NCI-H1930 (cell line): ENCODE measurements around the gene TMEM247.

Experiments
- DNase-seq, 2 experiments: peaks; one replicate each; lab custom pipeline; 2025; lab: John Stamatoyannopoulos, UW

The TMEM247 gene

DNA sequence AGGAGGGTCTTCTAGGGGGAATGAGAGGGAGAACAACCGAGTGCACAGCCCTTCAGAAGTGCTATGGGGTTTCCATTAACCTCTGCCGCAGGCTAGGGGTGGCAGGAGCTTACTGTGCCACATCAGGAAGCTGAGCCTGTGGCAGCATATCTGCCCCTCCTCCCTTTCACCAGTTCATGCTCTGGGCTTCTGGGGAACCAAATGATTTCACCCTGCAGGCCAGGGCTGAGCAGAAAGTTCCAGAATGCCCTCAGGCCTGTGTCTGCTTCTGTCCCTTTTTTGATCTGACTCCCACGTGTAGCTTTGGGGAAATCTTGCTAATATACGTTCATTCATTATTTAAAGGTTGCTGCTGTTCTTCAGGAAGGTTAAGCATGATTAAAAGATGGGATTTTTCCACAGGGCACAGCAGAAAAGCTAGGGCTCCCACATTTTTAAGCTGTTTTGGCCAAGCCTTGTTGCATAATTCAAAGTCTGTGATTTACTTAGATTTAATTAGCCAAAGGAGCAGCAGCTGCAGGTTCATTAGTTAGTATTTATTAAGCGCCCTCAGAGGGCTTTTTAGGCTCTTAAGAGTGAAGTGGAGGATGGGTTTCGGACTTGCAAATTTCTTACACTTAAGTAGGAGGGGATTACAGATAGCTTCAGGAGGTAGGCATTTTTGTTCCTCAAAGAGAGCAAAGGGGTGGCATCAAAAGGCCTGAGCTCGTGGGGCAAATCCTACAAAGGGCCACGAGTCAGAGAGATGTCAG is 10.2 kb downstream of the TMEM247 start:
- DNase-seq = no peak

DNA sequence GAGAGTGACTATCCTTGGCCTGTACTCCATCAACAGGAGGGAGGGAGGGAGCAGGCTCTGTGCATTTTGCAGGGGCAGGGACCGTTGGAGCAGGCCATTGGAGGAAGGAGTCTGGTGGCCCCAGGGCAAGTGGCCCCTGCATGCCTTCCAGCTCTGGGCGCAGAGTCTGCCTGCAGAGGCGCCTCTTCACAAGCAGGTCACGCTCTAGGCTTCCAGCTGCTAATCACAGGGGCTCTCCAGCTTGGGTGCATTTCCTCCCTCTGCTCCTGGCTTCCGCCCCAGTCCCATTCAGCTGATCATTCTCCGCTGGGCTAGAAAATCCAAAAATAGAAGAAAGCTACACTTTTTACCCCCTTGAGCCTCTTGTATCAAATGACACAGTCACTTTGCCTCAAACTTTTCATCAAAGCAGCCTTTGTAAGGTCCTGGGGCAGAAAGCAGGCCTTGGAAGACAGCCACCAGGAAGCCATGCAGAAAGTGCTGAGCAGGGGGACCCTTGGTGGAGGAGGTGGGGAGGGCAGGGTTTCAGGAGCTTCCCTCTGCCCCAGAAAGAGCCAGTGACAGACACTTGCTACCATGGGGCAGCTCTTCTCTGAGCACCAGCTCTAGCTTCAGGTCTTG is 11.3 kb downstream of the TMEM247 start:
- no peak for DNase-seq

DNA sequence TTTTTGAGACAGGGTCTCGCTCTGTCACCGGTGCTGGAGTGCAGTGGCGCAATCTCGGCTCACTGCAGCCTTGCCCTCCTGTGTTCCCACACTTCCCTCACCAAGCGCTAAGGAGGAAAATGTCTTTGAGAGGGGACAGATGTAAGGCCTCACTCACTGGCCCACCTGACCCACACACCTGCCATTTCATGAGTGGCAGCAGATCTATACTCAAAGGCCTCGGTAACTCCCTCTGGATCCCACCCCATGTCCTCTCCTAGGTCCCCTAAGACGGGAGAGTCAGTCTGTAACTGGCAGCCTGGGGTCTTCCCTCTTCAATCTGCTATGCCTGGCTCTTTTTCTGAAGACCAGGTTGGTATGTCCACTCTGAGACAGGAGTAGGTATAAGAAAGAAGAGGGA is 12.9 kb downstream of the TMEM247 start:
- DNase-seq = no peak

DNA sequence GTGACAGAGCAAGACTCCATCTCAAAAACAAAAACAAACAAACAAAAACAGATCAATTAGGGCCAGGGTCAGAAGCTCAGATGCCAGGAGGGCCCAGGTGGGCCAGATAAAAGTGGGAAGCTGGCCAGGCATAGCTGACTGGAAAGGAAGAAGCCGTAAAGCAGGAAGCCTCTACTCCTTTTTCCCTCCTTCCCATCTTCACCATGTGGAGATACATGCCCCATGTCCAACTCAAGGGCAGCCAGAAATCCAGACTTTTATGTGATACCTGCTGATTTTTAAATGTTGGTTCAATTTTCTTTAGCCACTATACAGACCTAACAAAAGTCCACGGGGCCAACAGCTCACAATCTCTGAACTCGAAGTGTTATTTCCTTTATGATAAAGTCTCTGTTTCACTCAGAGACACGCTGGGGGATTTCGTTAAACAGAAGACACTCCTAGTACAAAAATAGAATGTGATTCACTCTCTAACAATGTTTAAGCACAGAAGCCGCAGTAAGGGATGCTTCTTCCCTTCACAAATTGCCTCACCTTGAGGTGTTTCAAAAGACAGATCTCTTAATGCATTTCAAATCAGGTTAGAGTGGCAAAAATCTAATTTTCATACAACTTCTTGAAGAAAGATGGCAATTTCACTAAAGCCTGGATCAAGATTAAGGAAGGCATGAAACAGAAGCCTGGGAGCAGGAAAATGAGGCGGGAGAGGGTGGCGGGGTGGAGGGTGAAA is 14.0 kb downstream of the TMEM247 start:
- DNase-seq = no peak

DNA sequence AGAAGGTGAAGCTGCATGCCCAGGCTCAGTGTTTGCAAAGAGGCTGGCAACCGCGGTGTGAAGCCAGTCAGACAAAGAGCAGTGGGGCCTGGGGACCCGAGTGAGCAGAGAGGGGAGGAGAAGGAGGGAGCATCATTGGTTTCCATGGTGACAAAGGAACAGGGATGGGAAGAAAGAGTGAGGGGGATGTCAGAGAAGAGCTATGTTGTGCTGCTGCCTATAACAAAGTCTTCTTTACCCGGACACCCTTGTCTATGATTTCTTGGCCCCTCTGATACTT is 14.5 kb downstream of the TMEM247 start:
- DNase-seq = no peak

DNA sequence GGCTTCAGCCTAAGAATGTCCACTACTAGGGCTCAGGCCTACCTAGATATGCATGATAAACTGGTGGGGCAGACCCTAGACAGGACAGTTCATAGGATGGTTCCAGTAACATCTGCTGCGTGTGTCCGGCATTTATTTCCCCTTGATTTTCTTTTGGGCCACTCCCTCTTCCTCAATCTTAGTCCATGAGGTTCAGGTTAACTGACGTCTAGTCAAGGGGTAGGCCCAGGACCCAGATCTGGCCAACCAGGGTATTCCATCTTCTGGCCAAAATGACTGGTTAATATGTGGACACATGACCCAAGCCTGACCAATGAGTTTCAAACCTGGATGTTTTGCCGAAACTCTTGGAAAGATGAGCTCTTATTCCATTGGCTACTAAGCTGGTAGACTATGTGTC is 15.2 kb downstream of the TMEM247 start:
- DNase-seq = no peak

DNA sequence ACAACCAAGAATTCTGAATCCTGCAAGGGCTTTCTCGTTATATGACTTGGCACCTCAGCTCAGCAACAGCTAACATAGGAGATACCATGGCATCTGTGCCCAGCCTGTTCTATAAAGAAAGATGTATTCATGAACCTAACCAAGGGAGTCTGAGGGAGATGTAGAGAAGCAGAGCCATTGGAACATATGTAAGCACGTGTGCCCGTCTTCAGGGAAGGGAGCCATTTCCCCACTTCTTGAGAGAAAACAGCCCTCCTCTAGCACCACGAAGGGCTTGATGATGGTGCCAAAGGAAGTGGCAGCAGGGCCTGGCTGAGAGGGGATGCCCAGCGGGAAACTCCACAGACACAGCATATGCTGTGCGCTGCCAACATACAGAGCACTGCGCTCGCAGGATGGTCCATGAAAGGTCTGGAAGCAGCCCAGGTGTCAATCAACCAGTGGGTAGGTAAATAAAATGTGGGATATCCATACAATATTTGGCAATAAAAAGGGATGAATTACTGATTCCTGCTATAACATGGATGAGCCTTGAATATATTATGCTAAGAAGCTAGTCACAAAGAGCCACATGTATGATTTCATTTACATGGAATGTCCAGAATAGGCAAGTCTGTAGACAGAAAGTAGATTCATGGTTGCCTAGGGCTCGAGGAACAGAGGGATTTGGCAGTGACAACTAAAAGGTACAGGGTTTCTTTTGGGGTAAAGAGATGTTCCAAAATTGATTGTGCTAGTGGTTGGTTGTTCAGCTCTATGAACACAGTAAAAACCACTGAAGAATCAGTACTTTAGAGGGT is 16.1 kb downstream of the TMEM247 start:
- no peak for DNase-seq

DNA sequence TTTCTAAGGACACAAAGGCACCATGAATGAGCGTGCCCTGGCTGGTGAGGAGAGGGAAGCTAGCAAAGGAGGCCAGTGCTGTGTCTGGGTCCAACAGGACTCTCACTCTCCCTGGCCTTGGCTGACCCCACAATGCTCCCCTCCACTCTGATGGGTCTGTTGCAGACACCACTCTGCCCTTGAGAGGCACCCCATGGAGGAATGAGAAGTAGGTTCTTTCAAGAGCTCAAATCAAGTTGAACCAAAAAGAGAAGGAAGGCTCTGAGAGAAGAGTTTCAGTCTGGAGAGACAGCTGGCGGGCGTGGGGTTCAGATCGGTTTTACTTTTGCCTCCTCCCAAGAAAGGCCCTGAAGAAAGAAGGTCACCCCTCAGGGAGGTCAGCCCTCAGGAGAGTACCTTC is 18.4 kb downstream of the TMEM247 start:
- DNase-seq = no peak

DNA sequence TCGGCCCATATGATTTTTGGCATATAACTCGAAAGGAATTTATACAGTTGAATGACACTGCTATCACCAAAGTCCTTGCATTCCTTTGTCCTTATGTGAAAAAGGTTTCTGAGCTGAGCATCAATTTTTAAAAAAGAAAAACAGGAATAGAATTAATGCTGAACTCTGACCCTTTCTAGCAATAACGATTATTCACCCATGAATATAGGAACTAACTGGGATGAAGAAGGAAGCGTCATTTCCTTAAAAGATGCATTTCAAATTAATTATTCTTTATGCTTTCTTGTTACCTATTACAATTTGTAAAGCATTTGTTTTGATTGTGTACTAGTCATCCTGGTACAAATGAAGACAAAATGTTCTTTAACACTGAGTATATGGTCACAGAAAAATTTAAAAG is 19.3 kb downstream of the TMEM247 start:
- no peak for DNase-seq

DNA sequence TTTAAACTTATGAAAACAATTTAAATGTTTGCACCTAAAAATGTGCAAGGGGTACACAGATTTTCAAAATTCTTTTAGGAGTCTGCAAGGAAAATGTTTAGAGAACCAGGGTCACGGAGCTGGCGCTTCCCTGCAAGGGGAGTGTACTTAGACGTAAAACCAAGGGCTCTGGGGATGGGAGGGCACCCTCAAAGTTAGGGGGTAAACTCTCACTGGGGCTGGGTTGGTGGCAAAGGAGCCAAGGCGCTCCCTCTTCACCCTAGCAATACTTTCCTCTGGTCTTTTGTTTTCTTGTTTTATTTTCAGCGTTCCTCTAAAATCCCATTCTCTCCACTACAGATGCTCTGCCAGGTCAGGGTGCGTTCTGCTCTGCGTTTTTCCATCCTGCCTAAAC is 20.0 kb downstream of the TMEM247 start:
- DNase-seq = no peak

DNA sequence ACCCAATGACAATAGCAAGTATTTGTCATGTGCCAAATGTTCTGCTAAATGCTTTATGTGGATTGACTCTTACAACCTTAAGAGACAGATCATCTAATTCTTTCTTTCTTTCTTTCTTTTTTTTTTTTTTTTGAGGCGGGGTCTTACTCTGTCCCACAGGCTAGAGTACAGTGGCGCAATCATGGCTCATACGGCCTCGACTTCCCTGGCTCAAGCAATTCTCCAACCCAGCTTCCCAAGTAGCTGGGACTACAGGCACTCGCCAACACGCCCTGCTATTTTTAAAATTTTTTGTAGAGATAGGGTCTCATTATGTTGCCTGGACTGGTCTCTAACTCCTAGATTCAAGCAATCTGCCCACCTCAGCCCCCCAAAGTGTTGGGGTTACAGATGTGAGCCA is 21.4 kb downstream of the TMEM247 start:
- DNase-seq = no peak

DNA sequence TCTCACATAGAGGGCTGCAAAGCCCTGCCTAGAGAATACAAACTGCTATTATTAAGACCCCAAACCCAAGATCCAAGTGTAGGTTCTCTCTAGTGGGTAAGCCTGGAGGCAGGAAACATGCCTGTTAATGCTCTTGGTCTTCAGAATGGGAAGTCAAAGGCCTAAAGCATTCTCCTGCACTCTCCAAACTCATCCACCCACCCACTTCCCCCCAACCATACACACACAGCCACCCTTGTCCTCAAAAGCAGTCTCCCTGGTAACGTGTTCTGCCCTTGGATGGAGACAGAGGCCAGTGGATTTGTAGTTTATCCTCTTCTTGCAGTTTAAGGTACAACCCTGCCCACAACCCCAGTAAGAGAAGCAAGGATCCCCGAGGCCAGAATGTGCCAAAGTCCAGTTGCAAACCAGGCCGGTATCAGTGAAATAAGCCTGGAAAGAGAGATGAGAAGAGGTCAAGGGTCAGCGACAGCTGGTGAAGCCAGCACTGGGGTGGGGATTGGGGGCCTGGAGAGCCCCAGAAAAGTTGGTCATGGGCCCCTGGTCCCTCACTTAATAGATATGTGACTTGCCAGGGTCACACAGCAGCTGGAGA is 23.0 kb downstream of the TMEM247 start:
- no peak for DNase-seq

DNA sequence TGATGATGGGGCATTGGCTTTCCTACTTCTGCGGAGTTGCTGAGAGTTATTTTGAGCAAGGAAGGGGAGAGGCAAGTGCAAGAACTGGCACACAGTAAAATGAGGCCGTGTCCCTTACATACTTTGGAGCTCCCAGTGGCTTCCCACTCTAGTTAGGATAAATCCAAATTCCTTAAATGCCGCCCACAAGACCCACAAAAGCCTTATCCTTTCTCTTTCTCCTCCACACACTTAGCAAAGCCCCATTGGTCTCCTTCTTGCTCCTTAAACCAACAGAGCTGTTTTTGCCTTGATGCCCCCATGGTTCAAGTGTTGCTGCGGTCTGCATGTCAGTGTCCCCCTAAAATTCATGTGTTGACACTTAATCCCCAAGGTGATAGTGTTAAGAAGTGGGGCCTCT is 24.3 kb downstream of the TMEM247 start:
- no peak for DNase-seq

DNA sequence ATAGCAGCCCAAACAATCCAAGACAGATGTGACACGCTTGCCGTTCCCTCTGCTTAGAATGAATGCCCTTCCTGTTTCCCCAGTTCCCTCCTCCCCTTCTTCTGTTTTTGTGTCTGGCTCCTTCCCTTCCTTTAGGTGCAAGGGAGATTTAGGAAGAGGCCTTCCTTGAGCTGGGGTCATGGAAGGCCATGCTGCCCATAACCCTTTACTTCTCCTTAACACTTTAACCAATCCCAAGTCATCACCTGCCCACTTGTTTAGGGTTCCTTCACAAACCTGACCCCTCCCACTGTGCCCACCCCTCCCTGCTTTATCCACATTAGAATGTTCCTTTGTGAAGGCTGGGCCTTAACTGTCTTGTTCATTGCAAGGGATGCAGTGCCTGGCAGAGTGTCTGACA is 24.9 kb downstream of the TMEM247 start:
- no peak for DNase-seq

DNA sequence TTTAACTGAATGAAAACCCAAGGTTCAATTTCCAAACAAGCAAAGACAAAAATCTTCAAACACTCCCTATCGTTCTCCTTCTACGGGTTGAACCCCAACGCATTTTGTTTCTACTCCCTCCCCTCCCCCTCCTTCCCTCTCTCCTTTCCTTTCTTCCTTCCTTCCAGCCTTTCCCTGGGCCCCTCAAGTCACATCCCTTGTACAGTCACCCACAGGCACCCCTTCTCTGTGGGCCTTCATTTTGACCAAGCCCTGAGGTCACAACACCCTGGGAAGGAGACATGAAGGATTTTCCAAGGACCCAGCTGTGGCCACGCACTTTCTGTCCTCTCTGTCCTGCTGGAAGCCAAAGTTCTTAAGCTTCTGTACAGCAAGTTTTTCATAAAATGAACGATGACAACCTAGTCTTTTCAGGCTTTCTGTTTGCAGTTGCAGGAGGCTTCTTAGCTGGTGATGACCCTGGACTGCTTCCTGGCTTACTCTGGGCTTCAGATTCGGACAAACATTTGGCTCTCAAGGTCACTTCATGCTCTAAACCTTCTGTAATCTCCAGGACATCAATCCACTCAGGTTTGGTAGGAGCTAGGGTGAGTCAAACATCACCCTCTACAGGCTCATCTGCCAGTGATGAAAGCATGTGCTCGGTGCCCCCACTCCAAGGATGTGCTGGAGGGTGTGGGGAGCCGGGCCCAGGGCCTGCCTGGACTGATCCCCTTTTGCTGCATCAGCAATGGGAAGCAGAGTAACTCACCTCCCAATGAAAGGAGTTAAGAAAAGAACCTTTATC is 25.5 kb downstream of the TMEM247 start:
- DNase-seq = no peak

DNA sequence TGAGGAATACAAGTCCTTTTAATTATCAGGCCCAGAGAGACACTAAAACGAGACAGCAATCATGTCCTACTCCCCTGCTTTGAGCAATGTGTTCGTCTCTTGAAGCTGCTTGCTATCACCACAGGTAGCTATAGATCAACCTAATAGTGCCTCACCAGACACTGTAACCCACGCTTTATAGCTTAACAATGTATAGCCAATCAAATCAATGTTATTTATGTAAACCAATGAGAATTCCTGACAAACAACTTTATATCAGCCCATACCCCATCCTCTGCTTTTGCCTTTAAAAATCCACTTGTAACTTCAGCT is 26.1 kb downstream of the TMEM247 start:
- no peak for DNase-seq

DNA sequence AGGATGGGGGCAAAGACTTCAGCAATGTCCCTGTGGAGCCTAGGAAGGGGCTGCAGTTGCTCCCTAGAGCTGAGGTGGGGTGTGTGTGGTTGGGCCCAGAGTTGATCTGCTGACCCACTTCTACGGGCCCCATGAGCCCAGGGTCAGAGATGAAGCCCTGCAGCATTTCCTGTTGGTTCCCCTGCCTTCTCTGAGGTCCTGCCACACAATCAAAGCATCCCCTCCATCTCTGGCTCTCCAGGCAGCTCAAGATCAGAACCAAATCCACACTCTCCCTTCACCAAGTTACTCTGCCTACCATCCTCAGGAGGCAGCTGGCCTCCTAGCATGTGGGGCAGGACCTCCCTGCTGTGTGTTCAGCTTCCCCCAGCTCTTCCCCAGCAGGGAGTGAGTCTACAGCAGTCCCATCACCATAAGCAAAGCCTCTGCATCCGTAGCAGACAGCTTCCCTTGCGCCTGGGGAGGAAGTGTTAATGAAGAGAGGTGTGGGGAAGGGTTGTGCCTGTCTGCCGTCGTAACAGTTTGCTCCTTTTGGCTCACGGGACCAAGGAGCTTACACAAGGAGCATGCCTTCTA is 26.9 kb downstream of the TMEM247 start:
- DNase-seq = no peak

DNA sequence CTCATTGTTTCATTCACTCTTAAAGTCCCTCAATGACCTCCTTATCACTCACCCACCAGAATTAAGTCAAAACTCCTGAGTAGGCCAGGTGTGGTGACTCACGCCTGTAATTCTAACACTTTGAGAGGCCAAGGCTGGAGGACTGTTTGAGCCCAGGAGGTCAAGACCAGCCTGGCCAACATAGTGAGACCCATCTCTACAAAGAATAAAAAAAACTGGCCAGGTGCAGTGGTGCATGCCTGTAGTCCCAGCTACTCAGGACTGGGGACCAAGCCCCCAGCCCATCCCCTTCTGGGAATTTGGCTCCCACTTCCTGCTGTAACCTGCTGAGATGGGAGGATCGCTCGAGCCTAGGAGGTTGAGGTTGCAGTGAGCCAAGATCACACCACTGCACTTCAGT is 28.9 kb downstream of the TMEM247 start:
- no peak for DNase-seq

DNA sequence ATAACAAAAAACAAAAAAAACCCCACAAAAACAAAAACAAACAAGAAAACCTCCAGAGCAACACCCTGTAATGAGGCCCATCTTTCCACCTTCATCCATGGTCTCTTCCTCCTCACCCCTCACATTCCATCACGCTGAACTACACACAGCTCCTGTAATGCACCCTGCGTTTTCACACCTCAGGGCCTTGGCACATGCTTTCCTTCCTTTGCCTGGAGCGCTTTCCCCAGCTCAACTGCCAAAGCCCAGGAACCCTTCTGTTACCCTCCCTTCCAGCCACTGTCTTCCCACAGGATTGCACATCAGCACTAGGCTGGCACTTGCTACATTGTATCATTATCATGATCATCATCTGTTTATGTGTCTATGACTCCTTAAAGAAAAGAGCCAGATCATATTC is 29.4 kb downstream of the TMEM247 start:
- no peak for DNase-seq

DNA sequence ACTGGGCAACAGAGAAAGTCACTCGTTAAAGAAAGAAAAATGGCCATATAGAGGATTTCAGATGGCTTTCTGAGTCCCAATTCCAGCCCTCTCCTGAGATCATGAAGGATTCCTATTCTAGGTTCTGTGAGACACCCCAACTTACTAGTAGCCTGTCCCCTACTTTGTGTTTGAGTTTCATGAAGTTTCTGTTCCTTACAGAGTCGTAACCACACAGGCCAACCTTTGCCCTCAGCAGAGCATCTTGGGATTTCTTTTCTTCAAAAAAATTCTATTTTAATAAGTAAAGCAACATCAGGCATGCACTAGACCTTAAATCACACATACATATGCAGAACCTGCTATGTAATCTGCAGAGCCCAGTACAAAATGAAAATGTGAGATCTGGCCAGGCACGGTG is 30.4 kb downstream of the TMEM247 start:
- DNase-seq = no peak

DNA sequence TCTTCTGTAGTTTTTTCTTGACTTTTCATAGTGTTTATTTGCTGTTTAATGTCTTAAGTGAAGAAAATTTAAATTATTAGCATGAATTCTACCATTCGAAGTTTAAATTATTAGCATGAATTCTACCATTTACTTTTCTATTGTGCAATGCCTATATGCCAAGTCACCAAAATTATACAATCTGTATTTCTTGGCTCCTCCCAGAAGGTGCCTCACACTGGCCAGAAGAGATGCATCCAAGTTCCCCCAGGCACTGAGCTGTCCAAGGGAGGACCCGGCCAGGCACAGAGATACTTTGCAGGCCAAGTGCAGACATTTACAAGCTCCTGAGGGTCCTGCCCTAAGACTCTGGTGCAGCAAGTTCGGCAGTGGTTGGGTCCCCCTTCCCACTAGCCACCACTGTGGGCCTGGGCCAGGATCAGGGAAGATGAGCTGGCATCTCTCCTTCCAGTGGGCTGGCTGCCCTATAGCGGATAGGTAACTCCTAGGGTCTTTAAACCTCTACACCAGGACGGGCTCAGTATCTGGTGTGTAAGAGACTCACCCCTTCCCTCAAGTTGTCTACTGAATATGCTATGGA is 31.3 kb downstream of the TMEM247 start:
- DNase-seq = no peak
